Pulmonary artery endothelial cell (primary cell): ENCODE results near the gene GALNTL6. TPM values are rescaled to one million over a fixed set of nuclear protein-coding genes. Genes with fewer than 3 reads are reported as not detected.
"Not testable (repeated sequence)": the region's sequence is repeated elsewhere in the genome, so short reads cannot be mapped to it uniquely, and the experiment has no call there.

Experiments
- DNase-seq: peaks from one replicate; pipeline ENCODE4 v3.0.0-alpha.2; 2011; ENCODE audit warnings: low read depth, low spot score
- total RNA-seq: library from RNA; depleted of rRNA; stranded (reverse); fragments of >200 nt; gene quantifications from 2 replicates; pipeline ENCODE4 v1.2.3, GENCODE V29; 2014

Gene GALNTL6
- total RNA-seq, 1 donor from 2014 or later = not detected

DNA sequence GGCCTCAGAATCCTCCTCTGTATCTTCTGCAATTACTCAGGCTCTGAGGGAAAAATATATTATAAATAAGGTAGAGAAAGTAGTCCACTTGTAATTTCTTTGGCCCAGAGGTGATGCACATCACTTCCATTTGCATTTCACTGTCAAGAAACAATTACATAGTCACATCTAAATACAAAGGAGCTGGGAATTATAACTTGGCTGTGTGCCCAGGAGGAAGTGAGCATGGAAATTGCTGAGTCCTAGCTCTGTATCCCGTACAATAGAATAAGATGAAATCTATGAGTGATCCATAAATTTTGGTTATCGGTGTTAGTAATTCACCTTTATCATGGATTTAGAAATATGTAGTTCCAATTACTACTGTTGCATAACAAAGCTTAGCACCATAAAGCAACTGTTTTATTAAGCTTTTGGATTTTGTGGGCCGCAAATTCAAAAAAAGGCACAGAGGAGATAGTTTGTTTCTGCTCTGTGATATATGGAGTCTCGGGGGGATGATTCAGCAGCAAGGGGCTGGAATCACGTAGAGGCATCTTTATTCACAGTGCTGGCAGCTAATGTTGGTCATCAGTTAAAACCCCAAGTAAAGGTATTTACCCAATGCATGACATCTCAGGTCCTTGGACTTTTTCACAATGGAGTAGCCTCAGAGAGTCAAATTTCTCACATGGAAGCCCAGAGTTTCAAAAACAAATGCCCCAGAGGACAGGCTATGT lies 1114.1 kb downstream of the GALNTL6 start:
- DNase-seq = no peak

DNA sequence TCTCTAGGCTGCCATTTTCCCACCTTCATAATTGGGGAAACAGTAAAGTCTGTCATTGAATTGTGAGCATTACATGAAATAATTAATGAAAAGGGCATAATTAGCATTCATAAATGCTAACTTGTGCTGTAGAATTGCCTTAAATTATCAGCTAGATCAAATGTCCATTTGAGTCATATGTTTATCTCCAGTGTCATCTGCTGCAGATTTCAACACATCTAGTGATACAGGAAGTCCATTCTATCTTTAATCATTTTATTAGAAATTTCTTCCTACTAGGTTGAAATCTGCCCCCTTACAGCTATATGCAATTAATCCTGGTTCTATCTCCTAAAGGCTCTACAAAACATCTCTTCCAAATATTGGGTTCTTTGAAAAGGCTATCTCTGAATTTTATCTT lies 1115.1 kb downstream of the GALNTL6 start:
- DNase-seq = no peak

DNA sequence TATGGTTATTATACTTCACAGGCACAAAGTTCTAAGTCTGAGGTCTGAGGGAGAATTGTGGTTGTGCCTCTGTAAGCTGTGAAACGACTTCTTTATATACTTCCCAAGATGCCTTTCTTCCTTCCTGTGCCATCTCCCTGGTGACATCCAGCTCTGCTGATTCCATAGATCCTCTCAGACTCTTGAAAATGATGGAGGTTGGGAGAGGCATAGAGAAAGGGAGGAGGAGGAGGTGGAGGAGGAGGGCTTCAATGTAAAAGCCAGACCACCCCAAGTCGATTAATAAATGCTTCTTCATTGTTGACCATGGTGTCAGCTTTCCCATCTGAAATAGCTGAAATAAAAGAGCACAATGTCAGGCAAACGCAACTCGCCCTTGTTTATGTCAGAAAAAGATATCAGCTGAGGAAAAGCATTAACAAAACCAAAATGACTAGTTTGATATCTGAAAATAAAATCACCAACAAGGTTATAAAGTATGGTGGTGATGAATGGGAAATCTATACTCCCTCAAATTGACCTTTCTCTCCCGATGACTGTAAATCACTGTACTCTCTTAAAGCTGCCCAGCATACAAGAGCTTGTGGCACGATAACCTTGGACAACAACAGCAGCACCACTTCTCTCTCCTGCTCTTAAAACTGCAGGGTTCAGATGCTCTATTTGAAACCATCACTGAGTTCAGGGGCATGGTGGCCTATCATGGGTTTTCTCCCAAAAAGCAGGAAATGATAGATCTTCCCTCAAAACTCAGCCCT lies 1125.0 kb downstream of the GALNTL6 start:
- DNase-seq = no peak

DNA sequence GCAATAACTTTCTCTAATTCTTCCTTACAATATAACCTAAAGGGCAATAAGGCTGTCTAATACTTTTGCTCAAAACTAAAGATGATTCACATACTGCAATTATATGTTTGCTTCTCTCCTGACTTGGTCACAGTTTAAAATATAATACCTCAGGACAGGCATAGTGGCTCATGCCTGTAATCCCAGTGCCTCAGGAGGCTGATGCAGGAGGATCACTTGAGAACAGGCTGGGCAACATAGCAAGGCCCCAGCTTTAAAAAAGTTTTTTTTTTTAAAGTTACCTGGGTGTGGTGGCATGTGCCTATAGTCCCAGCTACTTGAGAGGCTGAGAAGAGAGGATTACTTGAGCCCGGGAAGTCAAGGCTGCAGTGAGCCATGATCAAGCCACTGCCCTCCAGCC lies 1125.7 kb downstream of the GALNTL6 start:
- no peak for DNase-seq

DNA sequence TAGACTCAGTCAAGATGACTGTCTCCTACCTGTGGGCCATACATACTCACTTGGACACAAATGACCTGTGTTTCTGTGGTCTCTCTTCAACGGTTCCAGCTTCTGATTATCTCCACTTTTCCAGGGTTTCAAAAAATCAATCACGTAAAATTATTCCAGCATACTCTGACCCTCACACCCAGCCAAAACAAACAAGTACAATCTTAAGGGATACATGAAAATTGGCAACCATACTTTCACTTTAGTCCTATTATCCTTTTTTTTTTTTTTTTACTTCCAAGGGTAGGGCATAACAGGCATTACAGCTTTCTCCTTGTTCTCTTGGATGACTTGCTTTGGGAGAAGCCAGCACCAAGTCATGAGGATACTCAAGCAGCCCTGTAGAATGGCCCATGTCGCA lies 1129.6 kb downstream of the GALNTL6 start:
- no peak for DNase-seq

DNA sequence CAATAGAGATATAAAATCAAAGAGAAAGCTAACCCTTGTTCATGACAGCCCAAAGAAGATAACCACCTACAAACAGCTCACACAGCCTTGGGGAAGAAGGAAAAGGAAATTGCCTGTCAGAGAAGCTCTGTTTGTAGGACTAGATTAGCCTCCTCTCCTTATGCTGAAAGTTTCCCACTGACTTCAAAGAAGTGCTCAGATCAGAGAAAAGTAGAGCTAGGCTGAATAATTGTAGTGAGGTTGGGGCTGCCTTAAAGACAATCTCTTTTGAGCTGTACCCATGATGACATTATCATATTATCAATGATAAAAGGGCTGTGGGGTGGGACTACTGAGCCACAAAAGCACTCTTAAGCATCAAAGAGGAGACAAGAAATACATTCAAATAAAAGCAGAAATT lies 1132.4 kb downstream of the GALNTL6 start:
- no peak for DNase-seq

DNA sequence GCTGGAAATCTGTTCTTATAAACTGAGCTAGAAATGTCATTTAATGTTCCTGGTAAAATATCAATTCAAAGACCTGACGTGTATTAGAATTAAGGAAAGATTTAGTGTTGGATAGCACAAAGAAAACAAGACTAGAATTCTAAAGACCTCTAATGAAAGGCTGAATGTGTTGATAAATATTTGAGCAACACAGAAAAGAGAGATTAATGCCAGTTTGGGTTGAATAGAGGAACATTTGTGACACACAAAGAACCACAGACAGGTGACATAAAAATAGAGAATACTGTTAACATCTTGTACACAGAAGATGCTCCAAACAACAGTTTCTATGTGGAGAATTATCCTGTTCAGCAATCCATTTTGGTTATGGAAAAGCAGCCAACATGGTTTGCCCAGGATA lies 1133.3 kb downstream of the GALNTL6 start:
- no peak for DNase-seq

DNA sequence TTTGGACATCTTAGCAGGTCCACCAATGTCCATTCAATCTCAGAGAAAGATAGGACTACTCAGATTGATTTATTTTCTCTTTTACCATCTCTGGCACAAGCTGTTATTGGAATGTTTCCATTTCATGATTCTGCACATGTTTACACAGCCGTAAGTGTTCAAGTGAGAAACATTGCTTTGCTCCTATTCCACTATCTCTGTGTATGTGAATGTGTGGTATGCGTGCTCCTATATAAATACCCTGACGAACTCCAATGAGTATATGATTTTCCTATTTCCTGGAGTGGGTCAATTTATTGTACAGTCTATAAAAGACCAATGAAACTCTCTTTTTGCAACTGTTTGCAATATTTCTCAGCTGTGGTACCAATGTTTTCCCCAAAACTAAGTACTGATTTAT lies 1134.4 kb downstream of the GALNTL6 start:
- DNase-seq = no peak

DNA sequence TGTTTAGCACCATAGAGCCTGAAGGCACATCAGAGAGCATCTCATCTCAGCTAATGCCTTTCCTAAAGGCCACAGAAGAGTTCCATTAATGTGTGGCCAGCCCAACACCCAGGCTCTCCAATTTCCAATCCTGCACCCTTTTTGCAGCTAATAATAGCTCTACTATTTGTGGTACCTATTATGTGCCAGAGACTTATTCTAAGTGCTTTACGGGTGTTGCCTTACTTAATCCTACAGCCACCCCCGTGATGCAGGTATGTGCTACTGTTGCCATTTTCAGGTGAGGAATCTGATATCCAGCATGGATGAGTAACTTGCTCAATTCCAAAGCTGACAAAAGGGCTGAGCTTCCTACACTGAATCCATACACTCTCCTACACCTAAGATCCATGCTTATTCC lies 1137.8 kb downstream of the GALNTL6 start:
- no peak for DNase-seq

DNA sequence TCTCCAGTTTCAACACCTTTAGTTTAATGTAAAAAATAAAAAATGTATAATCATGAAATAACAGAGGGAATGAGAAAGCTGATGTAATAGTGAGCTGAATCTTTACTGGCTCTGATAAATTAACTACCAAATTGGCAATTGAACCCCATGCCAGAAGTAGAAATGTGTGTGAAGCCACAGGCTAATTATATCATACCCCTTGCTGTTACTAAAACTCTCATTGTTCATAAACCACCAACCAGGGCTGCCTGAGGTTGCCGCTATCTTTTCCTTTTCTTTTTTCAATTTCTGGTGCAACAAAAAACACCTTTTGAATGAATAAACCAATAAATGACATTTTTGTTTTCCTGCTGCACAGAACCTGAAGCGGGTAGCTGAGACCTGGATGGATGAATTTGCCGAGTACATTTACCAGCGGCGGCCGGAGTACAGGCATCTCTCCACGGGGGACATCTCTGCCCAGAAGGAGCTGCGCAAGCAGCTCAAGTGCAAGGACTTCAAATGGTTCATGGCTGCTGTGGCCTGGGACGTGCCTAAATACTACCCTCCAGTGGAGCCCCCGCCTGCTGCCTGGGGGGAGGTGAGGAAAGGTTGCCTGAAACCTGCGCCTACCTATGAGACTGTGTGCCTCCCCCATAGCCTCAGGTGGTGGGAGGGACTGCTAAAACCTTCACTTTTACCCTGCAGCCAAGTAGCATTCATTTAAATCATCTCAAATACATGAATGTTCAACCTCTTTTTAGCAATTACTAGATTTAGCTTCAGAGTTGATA lies 1138.7 kb downstream of the GALNTL6 start:
- no peak for DNase-seq

DNA sequence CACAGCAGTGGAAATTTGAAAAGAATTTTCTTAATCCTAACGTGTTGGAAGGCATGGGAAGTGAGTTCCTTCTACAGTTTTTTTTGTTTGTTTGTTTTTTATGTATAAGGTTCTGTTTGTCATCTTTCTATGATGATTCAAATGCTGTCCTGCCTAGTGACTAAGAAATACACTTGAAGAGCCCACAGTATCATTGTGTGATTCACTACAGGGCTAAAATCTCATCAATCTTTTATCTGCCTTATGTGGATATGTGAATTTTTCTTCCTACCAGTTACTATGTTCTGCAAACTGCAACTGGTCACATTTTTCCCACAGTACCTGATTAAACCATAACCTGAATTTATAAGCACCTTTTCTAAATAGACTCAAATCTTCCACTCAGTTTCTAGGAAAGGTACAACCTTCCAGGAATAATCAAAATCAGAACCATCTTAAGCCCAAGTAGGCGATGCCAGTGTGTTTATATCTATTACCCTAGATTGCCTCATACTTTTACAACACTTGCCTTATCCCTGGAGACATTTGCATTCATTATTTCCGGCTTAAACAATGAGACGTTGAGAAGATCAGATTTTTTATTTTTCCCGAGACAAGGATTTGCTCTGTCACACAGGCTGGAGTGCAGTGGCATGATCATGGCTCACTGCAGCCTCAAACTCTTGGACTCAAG lies 1140.8 kb downstream of the GALNTL6 start:
- DNase-seq = no peak

DNA sequence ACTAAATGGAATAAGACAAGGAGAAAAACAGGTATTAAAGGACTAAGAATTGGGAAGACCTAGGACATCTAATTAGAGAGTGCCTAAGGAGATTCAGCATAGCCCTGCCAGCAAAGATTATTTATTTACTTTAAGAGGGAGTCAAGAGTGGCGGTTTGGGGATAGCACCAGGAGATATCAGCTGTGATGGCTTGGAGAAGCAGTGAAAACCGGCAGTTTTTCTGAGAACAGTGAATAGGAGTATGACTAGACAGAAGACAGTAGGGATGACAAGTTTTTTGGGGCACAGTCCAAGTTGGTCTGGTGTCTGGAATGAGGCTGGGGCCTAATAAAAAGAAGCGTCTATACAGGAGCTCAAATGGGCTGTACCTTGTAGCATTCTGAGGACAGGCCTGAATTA lies 1143.1 kb downstream of the GALNTL6 start:
- not testable (repeated sequence) for DNase-seq

DNA sequence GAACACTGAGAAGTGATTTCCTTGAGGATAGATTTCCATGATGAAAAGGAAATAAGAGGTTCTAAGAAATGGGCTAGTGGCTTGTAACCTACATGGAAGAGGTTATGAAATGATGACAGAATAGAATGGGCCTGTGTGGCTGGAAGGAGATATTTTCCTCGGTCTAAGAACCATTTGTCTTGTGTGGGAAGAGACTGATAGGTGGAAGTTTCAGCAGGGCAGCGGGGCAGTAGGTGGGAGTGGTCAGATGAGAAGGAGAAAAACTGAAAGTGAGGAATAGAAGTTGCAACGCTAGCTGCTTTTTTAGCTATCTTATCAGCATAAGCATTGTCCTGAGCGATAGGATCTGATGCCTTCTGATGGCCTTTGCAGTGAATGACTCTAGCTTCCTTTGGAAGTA lies 1144.0 kb downstream of the GALNTL6 start:
- DNase-seq = no peak

DNA sequence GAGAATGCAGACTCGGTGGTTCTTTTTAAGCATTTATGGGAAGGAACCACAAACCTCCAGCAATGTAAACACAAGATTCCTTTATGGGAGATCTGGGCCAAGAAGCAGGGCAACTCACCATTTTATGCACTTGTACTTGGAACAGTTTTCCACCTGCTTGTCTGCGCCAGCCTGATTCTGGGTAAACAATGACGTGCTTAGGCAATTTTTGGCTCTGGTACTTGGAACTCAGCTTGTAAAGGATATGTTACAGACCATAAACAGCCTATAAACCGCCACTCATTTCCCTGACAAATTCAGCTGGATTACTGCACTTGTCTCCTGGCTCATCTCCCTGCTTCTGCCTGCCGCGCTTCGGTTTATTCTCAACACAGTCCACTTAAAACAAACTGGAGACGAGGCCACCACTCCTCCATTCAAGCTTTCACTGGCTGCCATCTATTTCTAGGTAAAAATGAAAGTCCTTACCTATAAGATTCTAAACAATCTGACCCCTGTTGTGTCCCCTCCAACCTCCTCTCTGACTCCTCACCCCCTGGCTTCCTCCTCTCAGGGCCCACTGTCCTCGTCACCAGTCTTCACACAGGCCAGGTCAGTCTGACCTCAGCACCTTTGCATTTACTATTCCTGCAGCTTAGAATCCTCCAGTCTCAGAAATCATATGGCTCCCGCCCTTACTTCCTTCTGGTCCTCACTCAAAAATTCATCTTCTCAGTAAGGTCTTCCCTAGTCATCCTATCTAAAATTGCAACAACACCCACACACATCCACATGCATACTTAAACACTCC lies 1149.6 kb downstream of the GALNTL6 start:
- DNase-seq = no peak

DNA sequence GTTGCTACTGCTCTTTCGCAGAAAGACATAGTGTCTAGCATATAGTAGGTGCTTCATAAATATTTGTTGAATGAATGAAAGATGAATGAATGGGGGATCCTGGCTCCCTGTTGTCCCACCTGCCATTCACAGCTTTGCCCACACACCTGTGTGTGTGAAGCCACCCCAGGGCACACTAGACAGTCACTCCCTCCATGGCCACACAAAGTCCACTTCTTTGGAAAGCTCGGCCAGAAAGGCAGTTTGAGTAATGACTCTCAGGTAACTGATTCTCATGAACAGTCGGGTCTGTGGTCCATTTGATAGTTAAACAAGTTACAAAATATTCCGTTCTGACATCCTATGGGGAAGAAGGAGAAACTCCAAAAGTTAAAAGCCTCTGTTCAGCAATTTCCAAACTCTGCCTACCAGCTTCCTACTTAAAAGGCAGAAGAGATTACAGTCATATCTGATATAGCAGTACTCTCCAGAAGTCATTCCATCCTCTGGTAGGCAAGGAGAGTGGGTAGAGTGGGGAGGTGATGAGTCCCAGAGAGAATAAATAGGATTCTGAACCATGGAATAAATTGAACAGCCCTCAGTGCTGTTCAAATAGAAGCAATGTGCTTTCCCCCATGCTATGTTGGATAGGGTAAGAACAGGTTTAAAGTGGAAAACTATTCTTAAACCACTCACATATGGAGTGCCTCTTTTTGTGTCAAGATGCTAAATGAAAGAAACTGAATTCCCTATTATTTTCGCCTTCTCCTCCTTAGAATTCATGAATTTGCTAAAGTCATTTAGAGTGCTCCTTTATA lies 1150.5 kb downstream of the GALNTL6 start:
- no peak for DNase-seq

DNA sequence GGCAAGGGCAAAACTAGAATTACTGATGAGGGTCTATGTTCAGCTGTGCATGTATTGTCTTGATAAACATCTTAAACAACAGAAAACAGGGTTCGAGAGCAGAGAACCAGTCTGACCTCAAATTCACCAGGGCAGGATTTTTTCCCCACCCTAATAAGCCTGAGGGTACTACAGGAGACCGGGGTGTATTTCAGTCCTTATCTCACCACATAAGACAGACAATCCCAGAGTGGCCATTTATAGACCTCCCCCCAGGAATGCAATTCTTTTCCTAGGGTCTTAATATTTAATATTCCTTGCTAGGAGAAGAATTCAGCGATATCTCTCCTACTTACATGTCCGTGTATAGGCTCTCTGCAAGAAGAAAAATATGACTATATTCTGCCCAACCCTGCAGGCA lies 1157.0 kb downstream of the GALNTL6 start:
- DNase-seq = not testable (repeated sequence)

DNA sequence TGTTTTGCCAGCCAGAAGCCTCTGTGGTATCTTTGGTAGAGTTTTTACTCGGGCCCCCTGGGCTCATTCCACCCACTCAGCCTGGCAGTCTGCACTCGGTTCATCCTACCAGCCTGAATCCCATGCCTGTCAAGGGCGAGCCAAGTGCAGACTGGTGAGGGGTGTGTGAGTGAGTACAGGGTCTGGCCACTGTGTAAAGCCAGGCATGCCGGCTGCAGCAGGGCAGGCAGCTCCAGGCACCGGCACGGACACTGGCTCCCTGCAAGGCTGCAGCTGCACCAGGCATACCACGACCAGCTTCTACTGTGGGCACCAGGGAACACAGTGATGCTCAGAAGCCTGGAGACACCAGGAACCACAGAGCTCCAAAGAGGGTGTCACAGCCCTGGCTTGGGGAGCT lies 1161.4 kb downstream of the GALNTL6 start:
- no peak for DNase-seq

DNA sequence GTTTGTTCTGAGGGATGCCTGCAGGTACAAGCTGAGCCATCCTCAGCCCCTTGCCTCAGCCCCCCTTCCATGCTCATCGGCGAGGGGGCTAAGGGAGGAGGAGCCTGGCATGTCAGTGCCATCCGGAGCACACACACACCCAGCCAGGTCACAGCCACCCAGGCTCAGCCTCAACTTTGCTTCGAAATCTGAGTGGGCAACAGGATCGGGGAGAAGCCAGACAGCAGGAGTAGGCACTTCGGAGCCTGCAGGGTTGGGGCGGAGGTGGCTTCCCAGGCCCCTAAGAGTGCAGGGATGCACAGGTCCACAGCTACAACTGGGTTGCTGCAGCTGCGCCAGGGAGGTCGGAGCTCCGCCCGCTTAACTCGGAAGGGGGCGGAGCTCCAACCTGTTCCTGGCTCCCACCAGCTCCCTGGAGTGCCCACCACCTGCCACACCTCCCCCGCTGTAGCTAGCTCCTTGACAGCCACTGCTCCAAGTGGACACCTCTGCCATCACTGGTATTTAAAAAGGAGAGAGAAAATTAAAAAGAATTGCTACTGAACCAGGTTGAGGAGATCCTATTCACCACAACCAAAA lies 1162.5 kb downstream of the GALNTL6 start:
- DNase-seq = no peak

DNA sequence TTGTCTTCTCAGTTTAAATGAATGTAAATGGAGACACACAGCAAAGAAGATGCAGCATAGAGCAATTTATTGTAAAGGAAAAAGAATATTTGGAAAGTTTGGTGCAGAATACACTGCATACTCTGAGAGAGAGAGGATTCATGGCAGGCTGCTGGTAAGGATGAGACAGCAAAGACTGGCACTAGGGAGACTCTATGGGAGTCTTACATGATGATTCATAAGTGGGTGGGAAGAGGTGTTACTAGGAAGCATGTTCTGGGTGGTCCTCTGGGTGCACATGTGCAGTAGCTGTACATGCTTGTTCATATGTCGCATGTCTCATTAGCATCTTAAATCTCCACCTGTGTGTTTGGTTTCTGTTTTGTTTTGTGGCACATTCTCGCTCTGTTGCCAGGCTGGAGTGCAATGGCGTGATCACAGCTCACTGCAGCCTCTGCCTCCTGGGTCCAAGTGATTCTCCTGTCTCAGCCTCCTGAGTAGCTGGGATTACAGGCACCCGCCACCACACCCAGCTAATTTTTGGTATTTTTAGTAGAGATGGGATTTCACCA lies 1164.4 kb downstream of the GALNTL6 start:
- not testable (repeated sequence) for DNase-seq
